NB4 (cell line): Measurements from ENCODE around the gene EFCAB6.

Experiments
- CTCF ChIP-seq: IDR thresholded peaks from one replicate; pipeline ENCODE4 v1.5.1; 2012; ENCODE audit warnings: low read depth, low read length
- MYC ChIP-seq: IDR thresholded peaks from 2 replicates; pipeline ENCODE4 v1.6.1; 2011; ENCODE audit warnings: low read depth, low read length
- POLR2A ChIP-seq: IDR thresholded peaks from 2 replicates; pipeline ENCODE4 v1.6.1; 2011; ENCODE audit warnings: mild to moderate bottlenecking; ENCODE audit not compliant: insufficient read length; ENCODE audit errors: extremely low read depth
- TF ChIP-seq, protein P1 (sequence below): IDR thresholded peaks from 2 replicates; pipeline ENCODE4 v1.6.1; 2011; ENCODE audit warnings: low read depth, low read length

GRCh38 chr22:43531651-43532050 is 280.5 kb downstream of the EFCAB6 start:
- TF ChIP-seq, protein P1, sequence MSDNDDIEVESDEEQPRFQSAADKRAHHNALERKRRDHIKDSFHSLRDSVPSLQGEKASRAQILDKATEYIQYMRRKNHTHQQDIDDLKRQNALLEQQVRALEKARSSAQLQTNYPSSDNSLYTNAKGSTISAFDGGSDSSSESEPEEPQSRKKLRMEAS: no peak
- TF ChIP-seq POLR2A (no peak), CTCF (no peak), MYC (no peak)
